HG02981 (cell line): Measurements from ENCODE around the gene ZGLP1.
"Not testable (repeated sequence)": the region's sequence is repeated elsewhere in the genome, so short reads cannot be mapped to it uniquely, and the experiment has no call there.

Source experiments
- ATAC-seq: cut with Tn5 transposase; IDR thresholded peaks from one replicate; pipeline ENCODE4 v1.9.1; 2021; ENCODE audit warnings: mild to moderate bottlenecking, moderate library complexity; ENCODE audit not compliant: unreplicated experiment

Gene ZGLP1

GRCh38 chr19:10283301-10284064 is 26.1 kb downstream of the ZGLP1 start:
- no peak for ATAC-seq

- not testable (repeated sequence) for ATAC-seq
Measured at GRCh38 chr19:10282043-10282442, 27.6 kb downstream of the ZGLP1 start.

- ATAC-seq = no peak
Measured at GRCh38 chr19:10279737-10280442, 29.7 kb downstream of the ZGLP1 start.

DNA sequence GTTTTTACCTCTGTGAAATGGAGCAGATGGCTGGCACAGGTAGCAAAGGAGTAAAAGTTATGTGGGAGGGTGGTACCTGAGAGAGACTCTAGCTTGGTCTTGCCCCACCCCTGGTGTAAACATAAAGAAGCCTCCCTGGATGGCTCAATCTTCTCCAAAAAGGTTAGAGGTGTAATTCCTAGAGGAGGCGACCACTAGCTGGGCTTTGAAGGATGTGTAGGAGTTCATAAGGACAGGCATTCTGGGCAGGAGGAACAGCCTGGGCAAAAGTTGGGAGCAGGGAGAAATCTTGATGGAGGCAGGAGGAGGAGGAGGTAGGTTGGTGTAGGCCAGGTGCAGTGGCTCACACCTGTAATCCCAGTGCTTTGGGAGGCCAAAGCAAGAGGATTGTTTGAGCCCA is 30.7 kb downstream of the ZGLP1 start:
- ATAC-seq = no peak

GRCh38 chr19:10277795-10278589 is 31.6 kb downstream of the ZGLP1 start:
- no peak for ATAC-seq

DNA sequence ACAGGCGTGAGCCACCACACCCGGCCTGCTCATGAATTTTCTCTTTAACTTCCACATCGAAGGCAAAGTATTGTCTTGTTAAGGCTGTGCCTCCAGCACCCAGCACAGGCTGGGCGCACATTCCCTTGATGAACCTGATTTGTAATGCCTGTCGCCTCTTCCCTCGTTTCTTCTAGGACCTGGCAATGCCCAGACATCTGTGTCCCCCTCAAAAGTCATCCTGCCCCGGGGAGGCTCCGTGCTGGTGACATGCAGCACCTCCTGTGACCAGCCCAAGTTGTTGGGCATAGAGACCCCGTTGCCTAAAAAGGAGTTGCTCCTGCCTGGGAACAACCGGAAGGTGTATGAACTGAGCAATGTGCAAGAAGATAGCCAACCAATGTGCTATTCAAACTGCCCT is 35.0 kb downstream of the ZGLP1 start:
- ATAC-seq = no peak

- no peak for ATAC-seq
Measured at GRCh38 chr19:10271543-10272086, 38.0 kb downstream of the ZGLP1 start.

GRCh38 chr19:10270616-10271394 is 38.8 kb downstream of the ZGLP1 start, which contains the start of gene ICAM1:
TSS of gene ICAM1 (plus strand) at chr19:10271120. CDS start at chr19:10271160, 40 bp downstream.
- peak; percentile 48 for ATAC-seq

DNA sequence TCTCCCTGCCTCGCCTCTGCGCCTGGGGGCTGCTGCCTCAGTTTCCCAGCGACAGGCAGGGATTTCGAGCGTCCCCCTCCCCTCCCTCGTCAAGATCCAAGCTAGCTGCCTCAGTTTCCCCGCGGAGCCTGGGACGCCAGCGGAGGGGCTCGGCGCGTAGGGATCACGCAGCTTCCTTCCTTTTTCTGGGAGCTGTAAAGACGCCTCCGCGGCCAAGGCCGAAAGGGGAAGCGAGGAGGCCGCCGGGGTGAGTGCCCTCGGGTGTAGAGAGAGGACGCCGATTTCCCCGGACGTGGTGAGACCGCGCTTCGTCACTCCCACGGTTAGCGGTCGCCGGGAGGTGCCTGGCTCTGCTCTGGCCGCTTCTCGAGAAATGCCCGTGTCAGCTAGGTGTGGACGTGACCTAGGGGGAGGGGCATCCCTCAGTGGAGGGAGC is 39.4 kb downstream of the ZGLP1 start:
- ATAC-seq = peak; percentile 36

GRCh38 chr19:10269333-10270179 is 40.1 kb downstream of the ZGLP1 start:
- peak; percentile 32 for ATAC-seq

GRCh38 chr19:10268071-10268470 is 41.5 kb downstream of the ZGLP1 start:
- ATAC-seq = no peak

- ATAC-seq = no peak
Measured at GRCh38 chr19:10266706-10267105, 42.9 kb downstream of the ZGLP1 start.

GRCh38 chr19:10262771-10263170 is 46.8 kb downstream of the ZGLP1 start:
- no peak for ATAC-seq

GRCh38 chr19:10260141-10260584 is 49.5 kb downstream of the ZGLP1 start:
- ATAC-seq = no peak

DNA sequence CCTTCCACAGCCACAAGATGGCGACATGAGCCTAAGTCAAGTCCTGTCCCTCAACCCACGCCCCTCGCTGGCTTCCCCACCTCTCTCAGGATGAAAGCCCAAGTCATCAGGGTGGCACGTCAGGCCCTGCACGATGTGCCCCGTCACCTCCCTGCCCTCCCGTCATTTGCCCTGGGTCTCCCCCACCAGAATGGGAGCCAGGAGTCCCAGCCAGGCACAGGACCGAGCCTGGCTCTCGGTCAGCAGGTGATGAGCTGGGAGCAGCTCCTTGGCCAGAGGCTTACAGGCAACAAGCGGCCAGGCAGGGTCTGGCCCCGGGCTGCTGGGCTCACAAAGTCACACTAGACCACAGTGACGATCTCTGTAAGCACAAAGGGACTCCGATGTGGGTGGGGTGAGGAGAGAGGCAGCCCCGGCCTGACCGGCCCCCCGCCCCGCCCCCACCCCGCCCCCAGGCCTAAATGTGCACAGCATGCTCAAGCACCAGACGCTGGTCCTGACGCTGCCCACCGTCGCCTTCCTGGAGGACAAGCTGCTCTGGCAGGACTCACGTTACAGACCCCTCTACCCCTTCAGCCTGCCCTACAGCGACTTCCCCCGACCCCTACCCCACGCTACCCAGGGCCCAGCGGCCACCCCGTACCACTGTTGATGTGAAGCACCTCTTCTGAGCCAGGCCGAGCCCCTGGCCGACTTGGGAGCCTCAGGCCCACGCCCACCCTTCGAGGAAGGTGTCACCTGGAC is 50.3 kb downstream of the ZGLP1 start:
- ATAC-seq = no peak

- ATAC-seq = no peak
Measured at GRCh38 chr19:10258080-10258710, 51.4 kb downstream of the ZGLP1 start.

- no peak for ATAC-seq
Measured at GRCh38 chr19:10256970-10257615, 52.5 kb downstream of the ZGLP1 start.

- no peak for ATAC-seq
Measured at GRCh38 chr19:10256551-10256950, 53.1 kb downstream of the ZGLP1 start.
